ENCODE measurements around the gene IFT43. TPM values are rescaled to one million over a fixed set of nuclear protein-coding genes. Genes with fewer than 3 reads are reported as not detected.

The IFT43 gene
- total RNA-seq, 1 experiment from 2014 or later, result 37.9 TPM

DNA sequence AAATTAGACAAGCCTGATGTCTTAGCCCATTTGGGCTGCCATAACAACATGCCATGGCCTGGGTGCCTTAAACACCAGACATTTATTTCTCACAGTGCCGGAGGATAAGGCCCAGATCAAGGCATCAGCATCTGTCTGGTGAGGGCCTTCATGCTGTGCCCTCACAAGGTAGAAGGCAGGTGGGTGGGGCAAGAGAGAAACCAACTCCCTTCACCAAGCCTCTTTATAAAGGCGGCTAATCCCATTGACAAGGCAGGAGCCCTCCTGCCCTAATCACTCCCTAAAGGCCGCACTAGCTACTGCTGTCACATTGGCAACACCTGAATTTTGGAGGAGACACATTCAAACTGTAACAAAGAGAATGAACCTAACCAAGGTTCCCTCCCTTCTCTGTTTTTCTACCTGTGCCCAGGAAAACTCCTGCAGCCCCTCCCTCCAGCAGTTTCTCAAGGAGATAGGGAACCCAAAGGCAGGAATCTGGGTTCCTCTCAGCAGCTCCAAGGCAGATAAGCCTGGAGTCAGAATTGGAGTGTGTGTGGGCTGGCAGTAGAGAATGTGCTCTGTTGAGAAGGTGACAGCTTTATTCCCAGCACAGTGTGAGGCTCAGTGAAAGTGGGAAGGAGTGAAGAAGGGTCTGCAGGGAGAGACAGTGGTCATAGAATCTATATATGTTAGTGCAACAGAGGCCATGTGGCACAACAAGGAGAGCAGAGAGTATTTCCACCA, 144.5 kb downstream of the IFT43 start:
- TF ChIP-seq, protein P1, sequence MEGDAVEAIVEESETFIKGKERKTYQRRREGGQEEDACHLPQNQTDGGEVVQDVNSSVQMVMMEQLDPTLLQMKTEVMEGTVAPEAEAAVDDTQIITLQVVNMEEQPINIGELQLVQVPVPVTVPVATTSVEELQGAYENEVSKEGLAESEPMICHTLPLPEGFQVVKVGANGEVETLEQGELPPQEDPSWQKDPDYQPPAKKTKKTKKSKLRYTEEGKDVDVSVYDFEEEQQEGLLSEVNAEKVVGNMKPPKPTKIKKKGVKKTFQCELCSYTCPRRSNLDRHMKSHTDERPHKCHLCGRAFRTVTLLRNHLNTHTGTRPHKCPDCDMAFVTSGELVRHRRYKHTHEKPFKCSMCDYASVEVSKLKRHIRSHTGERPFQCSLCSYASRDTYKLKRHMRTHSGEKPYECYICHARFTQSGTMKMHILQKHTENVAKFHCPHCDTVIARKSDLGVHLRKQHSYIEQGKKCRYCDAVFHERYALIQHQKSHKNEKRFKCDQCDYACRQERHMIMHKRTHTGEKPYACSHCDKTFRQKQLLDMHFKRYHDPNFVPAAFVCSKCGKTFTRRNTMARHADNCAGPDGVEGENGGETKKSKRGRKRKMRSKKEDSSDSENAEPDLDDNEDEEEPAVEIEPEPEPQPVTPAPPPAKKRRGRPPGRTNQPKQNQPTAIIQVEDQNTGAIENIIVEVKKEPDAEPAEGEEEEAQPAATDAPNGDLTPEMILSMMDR (IDR thresholded peaks at IDR 0.05; ENCODE audit: unreplicated experiment), result no peak
- intact Hi-C loops (cut with micrococcal nuclease; ENCODE audit: unreplicated experiment), result no loop called here

GRCh38 chr14:76131071-76131965, 145.8 kb downstream of the IFT43 start:
- TF ChIP-seq, protein P1 (IDR thresholded peaks at IDR 0.05; ENCODE audit: unreplicated experiment), result no peak
- no peak for DNase-seq
- H3K27me3 Mint-ChIP-seq (ENCODE audit: unreplicated experiment), result peaks cover 100% of the 10 kb centered on the region
- CTCF ChIA-PET, result interaction anchor here (0.6 kb wide), 1 partner anchor 184 kb away, joined by 4 read pairs; no protein-coding TSS in a partner anchor
- H3K9me3 Mint-ChIP-seq (ENCODE audit: low read depth, unreplicated experiment), result no peaks in the 10 kb centered on the region
- no peak overlapping the region for H3K27ac Mint-ChIP-seq (ENCODE audit: unreplicated experiment)
- no TSS peak for BruUV-seq (replicated peaks)
- no peaks in the 10 kb centered on the region for H3K4me1 Mint-ChIP-seq (ENCODE audit: low read depth, unreplicated experiment)
- no peaks in the 10 kb centered on the region for H3K36me3 Mint-ChIP-seq (ENCODE audit: insufficient read depth, unreplicated experiment)
- no peak overlapping the region for H3K4me3 Mint-ChIP-seq (ENCODE audit: low read depth, unreplicated experiment)
- intact Hi-C loops (cut with micrococcal nuclease; ENCODE audit: unreplicated experiment), result no loop called here

More for the DNA sequence above, 144.5 kb downstream of the IFT43 start:
- Mint-ChIP-seq H3K4me3 (ENCODE audit: low read depth, unreplicated experiment) (no peak overlapping the region), H3K4me1 (ENCODE audit: low read depth, unreplicated experiment) (no peaks in the 10 kb centered on the region), H3K27ac (ENCODE audit: unreplicated experiment) (no peak overlapping the region), H3K27me3 (ENCODE audit: unreplicated experiment) (peaks cover 100% of the 10 kb centered on the region), H3K9me3 (ENCODE audit: low read depth, unreplicated experiment) (no peaks in the 10 kb centered on the region), H3K36me3 (ENCODE audit: insufficient read depth, unreplicated experiment) (no peaks in the 10 kb centered on the region)
- CTCF ChIA-PET, result no interaction called here
- no peak for DNase-seq
- BruUV-seq (replicated peaks), result no TSS peak

DNA sequence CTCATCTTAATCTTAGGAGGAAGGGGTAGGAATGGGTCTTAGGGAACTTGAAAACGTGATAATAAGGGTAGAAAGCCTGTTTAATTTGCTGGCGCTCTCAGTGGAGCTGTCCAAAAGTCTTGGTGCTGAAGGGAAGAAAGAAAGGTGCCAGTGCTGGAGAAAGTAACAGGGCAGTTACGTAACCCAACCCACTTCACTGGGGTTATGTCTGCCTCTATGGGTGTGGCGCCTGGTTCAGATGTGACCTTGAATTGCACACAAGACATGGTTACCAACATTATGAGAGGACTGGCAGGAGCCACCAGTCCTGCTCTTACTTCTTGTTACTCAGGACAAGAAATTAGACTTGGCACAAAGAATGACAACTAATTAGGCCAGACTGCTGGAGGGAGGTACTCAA, 147.5 kb downstream of the IFT43 start:
- BruUV-seq (replicated peaks), result no TSS peak
- H3K9me3 Mint-ChIP-seq (ENCODE audit: low read depth, unreplicated experiment), result no peaks in the 10 kb centered on the region
- H3K27ac Mint-ChIP-seq (ENCODE audit: unreplicated experiment), result no peak overlapping the region
- no peak overlapping the region for H3K4me3 Mint-ChIP-seq (ENCODE audit: low read depth, unreplicated experiment)
- DNase-seq, result peak; percentile 19
- CTCF ChIA-PET, result no interaction called here
- H3K27me3 Mint-ChIP-seq (ENCODE audit: unreplicated experiment), result peaks cover 100% of the 10 kb centered on the region
- no peaks in the 10 kb centered on the region for H3K4me1 Mint-ChIP-seq (ENCODE audit: low read depth, unreplicated experiment)
- TF ChIP-seq, protein P1 (IDR thresholded peaks at IDR 0.05; ENCODE audit: unreplicated experiment), result no peak
- intact Hi-C loops (cut with micrococcal nuclease; ENCODE audit: unreplicated experiment), result no loop called here
- H3K36me3 Mint-ChIP-seq (ENCODE audit: insufficient read depth, unreplicated experiment), result no peaks in the 10 kb centered on the region

Other genes starting within 250 kb of the IFT43 start
- 2.2 and 2.5 TPM in 2 replicates for gene TGFB3, start 3.8 kb upstream of the IFT43 start, total RNA-seq (2022)
- gene GPATCH2L, start 166.2 kb downstream of the IFT43 start, total RNA-seq (2022), result 53.8 and 62.4 TPM in 2 replicates

All from Calu3 (cell line).